ENCODE measurements around the gene INTU.
"Not testable (repeated sequence)": the region's sequence is repeated elsewhere in the genome, so short reads cannot be mapped to it uniquely, and the experiment has no call there.

INTU gene

DNA sequence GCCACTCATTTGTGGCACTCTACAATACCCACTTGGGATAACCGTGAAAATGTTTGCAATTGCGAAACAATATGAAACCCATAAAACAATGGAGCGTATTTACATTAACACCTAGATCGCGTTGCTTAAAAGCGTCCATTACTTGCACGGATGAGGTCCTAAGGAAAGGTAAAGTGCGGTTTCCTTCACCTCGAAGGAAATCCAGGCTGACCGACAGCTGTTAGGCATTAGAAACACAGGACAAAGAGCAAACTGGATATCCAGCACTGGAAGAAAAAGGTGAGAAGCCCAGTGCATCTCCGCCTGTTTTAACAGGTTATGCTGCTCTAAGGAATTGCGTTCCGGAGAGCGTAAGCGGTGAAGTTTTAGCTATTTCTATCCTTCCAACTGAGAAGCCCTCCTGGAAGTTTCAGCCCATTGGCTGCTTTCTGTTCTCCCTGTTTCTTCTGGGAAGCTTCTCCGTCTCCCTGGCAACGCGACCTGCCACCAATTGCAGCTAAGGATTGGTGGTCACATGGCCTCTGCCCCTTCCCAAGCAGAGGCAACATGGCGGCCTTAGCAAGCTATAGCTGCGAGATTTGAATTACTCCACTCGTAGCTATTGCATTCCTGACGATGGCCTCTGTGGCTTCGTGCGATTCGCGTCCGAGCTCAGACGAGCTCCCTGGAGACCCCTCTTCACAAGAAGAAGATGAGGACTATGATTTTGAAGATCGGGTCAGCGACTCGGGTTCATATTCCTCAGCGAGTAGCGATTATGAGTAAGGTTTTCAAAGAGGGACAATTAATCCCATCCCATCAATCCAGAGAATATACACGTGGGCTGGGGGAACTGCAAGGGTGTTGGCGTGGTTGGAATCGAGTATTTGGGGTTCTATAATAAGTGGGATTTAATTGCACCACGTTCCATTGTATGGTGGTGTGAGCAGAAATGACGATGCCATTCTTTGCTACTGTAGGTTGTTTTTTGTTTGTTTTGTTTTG, at the start of gene INTU:
Gene INTU (plus strand): TSS at position 538 of the 984 bp plus-strand sequence. CDS start 78 bp downstream, at position 616.
- no peaks in the 10 kb centered on the region for H3K4me1 ChIP-seq (ENCODE audit: low read length)
- no peak for TF ChIP-seq EZH2phosphoT487 (IDR thresholded peaks at IDR 0.05; ENCODE audit: low read depth)
- no peak for TF ChIP-seq CTCF (IDR thresholded peaks at IDR 0.05; ENCODE audit: low read depth, low read length)
- H3K36me3 ChIP-seq (replicated peaks; ENCODE audit: low read depth, low read length): no peaks in the 10 kb centered on the region
- H3K27me3 ChIP-seq (ENCODE audit: low read depth, low read length): peaks cover 12% of the 10 kb centered on the region
- no peak within 1 kb of the TSS for H2AFZ ChIP-seq (ENCODE audit: low read depth, low read length)
- no peak within 1 kb of the TSS for H3K4me2 ChIP-seq (ENCODE audit: low read length)
- H4K20me1 ChIP-seq (ENCODE audit: insufficient read depth, low read length): no peaks in the 10 kb centered on the region
- H3K9me3 ChIP-seq (ENCODE audit: insufficient read depth, low read length): no peaks in the 10 kb centered on the region
- no peak within 1 kb of the TSS for H3K9ac ChIP-seq (ENCODE audit: low read length)
- no peak within 1 kb of the TSS for H3K4me3 ChIP-seq (ENCODE audit: low read length)
- no peak within 1 kb of the TSS for H3K27ac ChIP-seq (ENCODE audit: low read length)
- H3K79me2 ChIP-seq (ENCODE audit: low read length): no peaks in the 10 kb centered on the region

GRCh38 chr4:127586496-127586895, 46.3 kb upstream of the INTU start:
- not testable (repeated sequence) for H3K27ac ChIP-seq (ENCODE audit: low read length); H3K36me3 ChIP-seq (replicated peaks; ENCODE audit: low read depth, low read length); H3K9me3 ChIP-seq (ENCODE audit: insufficient read depth, low read length); H3K4me1 ChIP-seq (ENCODE audit: low read length); H2AFZ ChIP-seq (ENCODE audit: low read depth, low read length); H3K9ac ChIP-seq (ENCODE audit: low read length); H3K27me3 ChIP-seq (ENCODE audit: low read depth, low read length); H4K20me1 ChIP-seq (ENCODE audit: insufficient read depth, low read length); H3K4me3 ChIP-seq (ENCODE audit: low read length); H3K79me2 ChIP-seq (ENCODE audit: low read length)
- 0 out of 2 replicates have a peak overlapping the region, but pooled peaks have one; percentile 18 for H3K4me2 ChIP-seq (ENCODE audit: low read length)

- Histone ChIP-seq H3K27ac (ENCODE audit: low read length) (no peak overlapping the region), H2AFZ (ENCODE audit: low read depth, low read length) (no peak overlapping the region), H3K27me3 (ENCODE audit: low read depth, low read length) (peaks cover 5% of the 10 kb centered on the region; the same call in 1 of the 2 replicates), H4K20me1 (ENCODE audit: insufficient read depth, low read length) (no peaks in the 10 kb centered on the region), H3K9ac (ENCODE audit: low read length) (no peak overlapping the region), H3K9me3 (ENCODE audit: insufficient read depth, low read length) (no peaks in the 10 kb centered on the region), H3K79me2 (ENCODE audit: low read length) (no peaks in the 10 kb centered on the region), H3K4me3 (ENCODE audit: low read length) (no peak overlapping the region), H3K4me1 (ENCODE audit: low read length) (no peaks in the 10 kb centered on the region), H3K4me2 (ENCODE audit: low read length) (0 out of 2 replicates have a peak overlapping the region, but pooled peaks have one; percentile 18), H3K36me3 (replicated peaks; ENCODE audit: low read depth, low read length) (no peaks in the 10 kb centered on the region)
- TF ChIP-seq CTCF (IDR thresholded peaks at IDR 0.05; ENCODE audit: low read depth, low read length) (peak; percentile 75), EZH2phosphoT487 (IDR thresholded peaks at IDR 0.05; ENCODE audit: low read depth) (no peak)
Observed at GRCh38 chr4:127586922-127587571, 45.7 kb upstream of the INTU start.

GRCh38 chr4:127589153-127589552, 43.6 kb upstream of the INTU start:
- not testable (repeated sequence) for H3K4me1 ChIP-seq (ENCODE audit: low read length); H3K36me3 ChIP-seq (replicated peaks; ENCODE audit: low read depth, low read length); H4K20me1 ChIP-seq (ENCODE audit: insufficient read depth, low read length); H3K9me3 ChIP-seq (ENCODE audit: insufficient read depth, low read length); H3K79me2 ChIP-seq (ENCODE audit: low read length); H2AFZ ChIP-seq (ENCODE audit: low read depth, low read length); H3K4me3 ChIP-seq (ENCODE audit: low read length); H3K9ac ChIP-seq (ENCODE audit: low read length); H3K27ac ChIP-seq (ENCODE audit: low read length); H3K4me2 ChIP-seq (ENCODE audit: low read length); H3K27me3 ChIP-seq (ENCODE audit: low read depth, low read length)

GRCh38 chr4:127598656-127599055, 34.1 kb upstream of the INTU start:
- Histone ChIP-seq H3K4me2 (ENCODE audit: low read length) (no peak overlapping the region), H3K9ac (ENCODE audit: low read length) (no peak overlapping the region), H3K4me3 (ENCODE audit: low read length) (no peak overlapping the region), H3K79me2 (ENCODE audit: low read length) (no peaks in the 10 kb centered on the region), H3K9me3 (ENCODE audit: insufficient read depth, low read length) (no peaks in the 10 kb centered on the region), H3K36me3 (replicated peaks; ENCODE audit: low read depth, low read length) (no peaks in the 10 kb centered on the region), H4K20me1 (ENCODE audit: insufficient read depth, low read length) (no peaks in the 10 kb centered on the region), H2AFZ (ENCODE audit: low read depth, low read length) (no peak overlapping the region), H3K27ac (ENCODE audit: low read length) (no peak overlapping the region), H3K4me1 (ENCODE audit: low read length) (no peaks in the 10 kb centered on the region), H3K27me3 (ENCODE audit: low read depth, low read length) (peaks cover 15% of the 10 kb centered on the region)
- TF ChIP-seq CTCF (IDR thresholded peaks at IDR 0.05; ENCODE audit: low read depth, low read length) (no peak), EZH2phosphoT487 (IDR thresholded peaks at IDR 0.05; ENCODE audit: low read depth) (no peak)

Data from OCI-LY3 (cell line).